Activated CD8-positive, alpha-beta T cell treated with anti-CD3 and anti-CD28 coated beads for 36 hours (primary cell): ENCODE measurements around the gene CD69. TPM values are rescaled to one million over a fixed set of nuclear protein-coding genes. Genes with fewer than 3 reads are reported as not detected.
"Not testable (repeated sequence)": the region's sequence is repeated elsewhere in the genome, so short reads cannot be mapped to it uniquely, and the experiment has no call there.

ENCODE experiments used
- ATAC-seq: fragments of 200-7000 bp; cut with Tn5 transposase; one replicate; pipeline ENCODE4 v1.10.0; 2021; ENCODE audit warnings: mild to moderate bottlenecking, moderate library complexity
- CTCF ChIA-PET: fragments of 350-600 bp; sonication (Branson Sonifier 250); formaldehyde crosslinking; loops from one replicate; lab custom pipeline; 2021; ENCODE audit warnings: antibody characterized with exemption; lab: Charles Lee
- POLR2A ChIA-PET: fragments of 350-600 bp; sonication (Branson Sonifier 250); formaldehyde crosslinking; loops from one replicate; lab custom pipeline; 2021; ENCODE audit warnings: antibody characterized with exemption; lab: Charles Lee
- DNase-seq: peaks from one replicate; pipeline ENCODE4 v3.0.0-alpha.2; 2020
- H3K27ac Mint-ChIP-seq: one replicate; pipeline ENCODE4 v1.8.0; 2021; ENCODE audit warnings: mild to moderate bottlenecking, mixed read lengths
- H3K27me3 Mint-ChIP-seq: one replicate; pipeline ENCODE4 v1.8.0; 2021; ENCODE audit warnings: mixed read lengths
- H3K36me3 Mint-ChIP-seq: one replicate; pipeline ENCODE4 v1.8.0; 2021; ENCODE audit warnings: low read depth, mixed read lengths
- H3K4me1 Mint-ChIP-seq: one replicate; pipeline ENCODE4 v1.8.0; 2021; ENCODE audit warnings: low read depth, mixed read lengths
- H3K4me3 Mint-ChIP-seq: one replicate; pipeline ENCODE4 v1.8.0; 2021; ENCODE audit warnings: mild to moderate bottlenecking, moderate library complexity, mixed read lengths
- H3K9me3 Mint-ChIP-seq: one replicate; pipeline ENCODE4 v1.8.0; 2021; ENCODE audit warnings: mixed read lengths
- intact Hi-C: fragments of 100-400 bp; cut with micrococcal nuclease; formaldehyde crosslinking; loops from one replicate; pipeline ENCODE4 v1.10.0; 2022
- total RNA-seq, 2 experiments: library from RNA; stranded (reverse); gene quantifications; one replicate each; pipeline ENCODE4 v1.2.3, GENCODE V29; 2021
- TF ChIP-seq, protein P1 (sequence below): fragments of 200-600 bp; IDR thresholded peaks from one replicate; pipeline ENCODE4 v1.8.0; 2022; ENCODE audit warnings: antibody characterized with exemption, mild to moderate bottlenecking

Gene CD69
- total RNA-seq, 2 experiments from 2014 or later, result 166 to 174 TPM

DNA sequence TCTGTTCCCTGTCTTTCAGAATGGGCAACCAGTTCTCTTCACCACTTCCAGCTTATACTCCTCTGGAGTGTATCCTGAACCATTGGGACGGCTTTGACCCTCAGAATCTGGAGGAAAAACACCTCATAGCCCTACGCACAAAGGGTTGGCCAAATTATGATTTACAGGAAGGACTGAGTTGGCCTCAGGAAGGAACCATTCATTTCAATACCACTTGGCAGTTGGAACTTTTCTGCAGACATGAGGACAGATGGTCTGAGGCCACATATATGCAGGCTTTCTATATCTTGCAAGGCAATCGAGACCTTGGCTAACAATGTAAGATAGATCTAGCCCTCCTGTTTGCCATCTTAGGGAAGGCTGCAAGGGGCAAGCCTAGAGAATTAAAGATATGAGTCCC is 51.8 kb downstream of the CD69 start:
- Mint-ChIP-seq H3K4me1 (peaks cover 46% of the 10 kb centered on the region), H3K36me3 (peaks cover 33% of the 10 kb centered on the region), H3K9me3 (peaks cover 15% of the 10 kb centered on the region), H3K27ac (peak overlapping the region; percentile 92), H3K27me3 (no peaks in the 10 kb centered on the region), H3K4me3 (no peak overlapping the region)
- POLR2A ChIA-PET, result interaction anchor here (0.7 to 2.8 kb wide), 7 partner anchors 9 to 39 kb away, joined by 4 to 12 read pairs (median 7); partner anchors contain the start of gene CLEC2D
- CTCF ChIA-PET, result interaction anchor here (0.6 to 4.4 kb wide), 33 partner anchors 10 to 378 kb away, joined by 3 to 67 read pairs (median 5); partner anchors contain the start of genes CLEC2D and CLECL1
- intact Hi-C loops, result loop anchor here (2.0 kb wide), 1 partner anchor 74 kb away; no protein-coding TSS in a partner anchor
- DNase-seq (no peak), ATAC-seq (no peak)
- TF ChIP-seq, protein P1, sequence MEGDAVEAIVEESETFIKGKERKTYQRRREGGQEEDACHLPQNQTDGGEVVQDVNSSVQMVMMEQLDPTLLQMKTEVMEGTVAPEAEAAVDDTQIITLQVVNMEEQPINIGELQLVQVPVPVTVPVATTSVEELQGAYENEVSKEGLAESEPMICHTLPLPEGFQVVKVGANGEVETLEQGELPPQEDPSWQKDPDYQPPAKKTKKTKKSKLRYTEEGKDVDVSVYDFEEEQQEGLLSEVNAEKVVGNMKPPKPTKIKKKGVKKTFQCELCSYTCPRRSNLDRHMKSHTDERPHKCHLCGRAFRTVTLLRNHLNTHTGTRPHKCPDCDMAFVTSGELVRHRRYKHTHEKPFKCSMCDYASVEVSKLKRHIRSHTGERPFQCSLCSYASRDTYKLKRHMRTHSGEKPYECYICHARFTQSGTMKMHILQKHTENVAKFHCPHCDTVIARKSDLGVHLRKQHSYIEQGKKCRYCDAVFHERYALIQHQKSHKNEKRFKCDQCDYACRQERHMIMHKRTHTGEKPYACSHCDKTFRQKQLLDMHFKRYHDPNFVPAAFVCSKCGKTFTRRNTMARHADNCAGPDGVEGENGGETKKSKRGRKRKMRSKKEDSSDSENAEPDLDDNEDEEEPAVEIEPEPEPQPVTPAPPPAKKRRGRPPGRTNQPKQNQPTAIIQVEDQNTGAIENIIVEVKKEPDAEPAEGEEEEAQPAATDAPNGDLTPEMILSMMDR, result no peak

DNA sequence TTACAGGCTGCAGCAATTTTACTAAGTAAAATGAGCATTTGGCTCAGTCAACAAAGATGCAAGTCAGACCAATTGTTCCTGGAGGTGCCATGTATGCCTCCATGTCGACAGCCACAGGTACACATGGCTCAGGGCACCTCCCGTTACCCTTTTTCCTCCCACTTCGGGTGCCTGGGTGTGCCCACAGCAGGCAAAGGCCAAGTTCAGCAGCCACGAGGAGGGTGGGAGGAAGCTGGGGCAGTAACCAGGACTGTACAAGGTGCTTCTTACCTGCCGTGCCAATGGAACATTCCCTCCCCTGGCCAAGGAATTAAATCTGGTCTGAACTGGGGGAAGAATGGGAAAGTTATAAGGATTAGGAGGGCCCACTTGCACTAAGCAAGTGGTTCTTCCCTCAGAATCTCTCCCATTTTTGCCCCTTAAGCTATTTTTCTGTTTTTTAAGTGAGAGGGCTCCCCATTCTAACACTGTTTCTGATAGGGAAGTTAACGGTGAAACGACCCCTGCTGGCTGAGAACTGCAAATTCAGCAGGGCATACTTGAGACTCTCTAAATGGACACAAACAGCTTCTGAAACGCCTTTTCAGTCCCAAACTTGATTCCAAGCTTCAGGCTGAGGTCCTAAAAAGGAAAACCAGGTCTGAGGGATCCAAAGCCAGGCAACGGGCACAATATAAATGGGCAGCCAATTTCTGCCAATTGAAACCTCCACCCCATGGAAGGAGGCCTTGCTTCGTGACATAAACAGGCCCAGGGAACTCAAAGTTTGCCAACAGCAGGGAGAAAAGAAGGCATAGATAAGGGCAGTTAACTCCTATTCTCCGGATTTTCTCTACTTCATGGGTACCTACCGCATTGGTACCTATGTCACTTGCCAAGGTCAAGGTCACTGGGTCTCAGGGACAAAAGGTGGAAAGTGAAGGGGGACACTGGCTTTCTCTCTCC is 52.6 kb downstream of the CD69 start:
- no peaks in the 10 kb centered on the region for H3K27me3 Mint-ChIP-seq
- DNase-seq (peak; percentile 80), ATAC-seq (peak; percentile 89)
- ChIA-PET POLR2A (interaction anchor here (0.6 to 2.8 kb wide), 15 partner anchors 8 to 749 kb away, joined by 3 to 12 read pairs (median 4); partner anchors contain the start of gene CLEC2D), CTCF (interaction anchor here (0.6 to 4.4 kb wide), 37 partner anchors 9 to 377 kb away, joined by 3 to 67 read pairs (median 5); partner anchors contain the start of genes CLEC2D and CLECL1)
- peaks cover 46% of the 10 kb centered on the region for H3K4me1 Mint-ChIP-seq
- peak overlapping the region; percentile 61 for H3K4me3 Mint-ChIP-seq
- intact Hi-C loops, result loop anchor here (2.0 kb wide), 1 partner anchor 73 kb away; no protein-coding TSS in a partner anchor
- H3K36me3 Mint-ChIP-seq, result peaks cover 33% of the 10 kb centered on the region
- H3K9me3 Mint-ChIP-seq, result peaks cover 15% of the 10 kb centered on the region
- TF ChIP-seq, protein P1, result peak; percentile 81
- peak overlapping the region; percentile 92 for H3K27ac Mint-ChIP-seq

DNA sequence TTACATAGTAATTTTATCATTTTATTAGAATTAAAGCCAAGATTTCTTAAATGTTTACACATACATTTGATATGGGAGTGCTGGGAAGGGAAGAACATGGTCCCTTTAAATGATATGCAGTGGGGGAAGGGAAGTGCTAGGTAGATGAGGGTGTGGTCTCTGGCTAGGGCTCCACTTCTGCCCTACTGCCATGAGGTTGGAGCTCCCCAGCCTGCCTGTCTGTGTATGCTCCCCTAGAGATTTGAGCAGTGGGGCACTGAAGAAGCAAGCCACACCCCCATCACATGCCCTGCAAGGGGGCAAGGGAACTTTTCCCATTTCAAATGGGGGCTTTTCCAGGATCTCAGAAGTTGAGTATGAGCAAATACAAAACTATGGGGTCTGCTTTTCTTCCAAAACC is 53.3 kb downstream of the CD69 start:
- Mint-ChIP-seq H3K36me3 (peaks cover 33% of the 10 kb centered on the region), H3K4me1 (peaks cover 52% of the 10 kb centered on the region), H3K9me3 (peaks cover 15% of the 10 kb centered on the region), H3K4me3 (peak overlapping the region; percentile 61), H3K27ac (peak overlapping the region; percentile 92), H3K27me3 (no peaks in the 10 kb centered on the region)
- ATAC-seq, result peak; percentile 22
- intact Hi-C loops, result no loop called here
- POLR2A ChIA-PET, result interaction anchor here (0.7 to 2.8 kb wide), 10 partner anchors 8 to 749 kb away, joined by 3 to 10 read pairs (median 4); partner anchors contain the start of gene CLEC2D
- TF ChIP-seq, protein P1, result no peak
- CTCF ChIA-PET, result interaction anchor here (0.9 to 4.4 kb wide), 15 partner anchors 8 to 376 kb away, joined by 3 to 67 read pairs (median 9); partner anchors contain the start of gene CLEC2D
- DNase-seq, result peak; percentile 17

DNA sequence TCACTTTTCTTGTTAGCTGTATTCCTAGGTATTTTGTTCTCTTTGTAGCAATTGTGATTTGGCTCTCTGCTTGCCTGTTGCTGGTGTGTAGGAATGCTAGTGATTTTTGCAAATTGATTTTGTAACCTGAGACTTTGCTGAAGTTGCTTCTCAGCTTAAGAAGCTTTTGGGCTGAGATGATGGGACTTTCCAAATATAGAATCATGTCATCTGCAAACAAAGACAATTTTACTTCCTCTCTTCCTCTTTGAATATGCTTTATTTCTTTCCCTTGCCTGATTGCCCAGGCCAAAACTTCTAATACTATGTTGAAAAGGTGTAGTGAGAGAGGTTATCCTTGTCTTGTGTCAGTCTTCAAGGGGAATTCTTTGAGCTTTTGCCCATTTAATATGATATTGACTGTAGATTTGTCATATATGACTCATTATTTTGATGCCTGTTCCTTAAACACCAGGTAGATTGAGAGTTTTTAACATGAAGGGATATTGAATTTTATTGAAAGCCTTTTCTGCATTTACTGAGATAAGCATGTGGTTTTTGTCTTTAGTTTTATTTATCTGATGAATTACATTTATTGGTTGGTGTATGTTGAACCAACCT is 54.5 kb downstream of the CD69 start:
- Mint-ChIP-seq H3K27me3 (no peaks in the 10 kb centered on the region), H3K27ac (peak overlapping the region; percentile 55), H3K9me3 (peaks cover 15% of the 10 kb centered on the region), H3K36me3 (peaks cover 33% of the 10 kb centered on the region), H3K4me1 (peaks cover 60% of the 10 kb centered on the region), H3K4me3 (no peak overlapping the region)
- TF ChIP-seq, protein P1, result no peak
- ChIA-PET POLR2A (interaction anchor here (0.6 to 2.8 kb wide), 6 partner anchors 9 to 58 kb away, joined by 3 to 10 read pairs (median 4); no protein-coding TSS in a partner anchor), CTCF (interaction anchor here (1.2 to 4.4 kb wide), 6 partner anchors 9 to 73 kb away, joined by 3 to 67 read pairs (median 12); partner anchors contain the start of gene CLEC2D)
- intact Hi-C loops, result no loop called here
- no peak for ATAC-seq
- no peak for DNase-seq

DNA sequence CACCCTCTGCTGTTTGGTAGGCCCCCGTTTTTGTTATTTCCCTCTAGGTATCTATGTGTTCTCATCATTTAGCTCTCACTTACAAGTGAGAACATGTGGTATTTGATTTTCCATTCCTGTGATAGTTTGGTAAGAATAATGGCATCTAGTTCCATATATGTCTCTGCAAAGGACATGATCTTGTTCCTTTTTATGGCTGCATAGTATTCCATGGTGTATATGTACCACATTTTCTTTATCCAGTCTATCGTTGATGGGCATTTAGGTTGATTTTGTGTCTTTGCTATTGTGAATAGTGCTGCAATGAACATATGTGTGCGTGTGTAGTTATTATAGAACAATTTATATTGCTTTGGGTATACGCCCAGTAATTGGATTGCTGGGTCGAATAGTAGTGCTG is 56.1 kb downstream of the CD69 start:
- DNase-seq, intact Hi-C loops, H3K27ac Mint-ChIP-seq, H3K27me3 Mint-ChIP-seq, H3K4me3 Mint-ChIP-seq, ATAC-seq, POLR2A ChIA-PET: not testable (repeated sequence)
- H3K4me1 Mint-ChIP-seq, result peaks cover 73% of the 10 kb centered on the region
- peaks cover 17% of the 10 kb centered on the region for H3K9me3 Mint-ChIP-seq
- peaks cover 33% of the 10 kb centered on the region for H3K36me3 Mint-ChIP-seq
- CTCF ChIA-PET, result interaction anchor here (2.1 kb wide), 1 partner anchor 38 kb away, joined by 6 read pairs; no protein-coding TSS in a partner anchor
